K562 treated with DMSO at 1 percent for 4 hours (cell line): ENCODE measurements around the gene GPA33. TPM values are rescaled to one million over a fixed set of nuclear protein-coding genes. Genes with fewer than 3 reads are reported as not detected.

Experiments used
- total RNA-seq: library from RNA; unstranded; fragments of 300-600 nt; gene quantifications from 2 replicates; pipeline ENCODE4 v1.2.3, GENCODE V29; 2022; ENCODE audit not compliant: insufficient read depth

Gene GPA33, protein sequence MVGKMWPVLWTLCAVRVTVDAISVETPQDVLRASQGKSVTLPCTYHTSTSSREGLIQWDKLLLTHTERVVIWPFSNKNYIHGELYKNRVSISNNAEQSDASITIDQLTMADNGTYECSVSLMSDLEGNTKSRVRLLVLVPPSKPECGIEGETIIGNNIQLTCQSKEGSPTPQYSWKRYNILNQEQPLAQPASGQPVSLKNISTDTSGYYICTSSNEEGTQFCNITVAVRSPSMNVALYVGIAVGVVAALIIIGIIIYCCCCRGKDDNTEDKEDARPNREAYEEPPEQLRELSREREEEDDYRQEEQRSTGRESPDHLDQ
- total RNA-seq, result not detected in 2 replicates

DNA sequence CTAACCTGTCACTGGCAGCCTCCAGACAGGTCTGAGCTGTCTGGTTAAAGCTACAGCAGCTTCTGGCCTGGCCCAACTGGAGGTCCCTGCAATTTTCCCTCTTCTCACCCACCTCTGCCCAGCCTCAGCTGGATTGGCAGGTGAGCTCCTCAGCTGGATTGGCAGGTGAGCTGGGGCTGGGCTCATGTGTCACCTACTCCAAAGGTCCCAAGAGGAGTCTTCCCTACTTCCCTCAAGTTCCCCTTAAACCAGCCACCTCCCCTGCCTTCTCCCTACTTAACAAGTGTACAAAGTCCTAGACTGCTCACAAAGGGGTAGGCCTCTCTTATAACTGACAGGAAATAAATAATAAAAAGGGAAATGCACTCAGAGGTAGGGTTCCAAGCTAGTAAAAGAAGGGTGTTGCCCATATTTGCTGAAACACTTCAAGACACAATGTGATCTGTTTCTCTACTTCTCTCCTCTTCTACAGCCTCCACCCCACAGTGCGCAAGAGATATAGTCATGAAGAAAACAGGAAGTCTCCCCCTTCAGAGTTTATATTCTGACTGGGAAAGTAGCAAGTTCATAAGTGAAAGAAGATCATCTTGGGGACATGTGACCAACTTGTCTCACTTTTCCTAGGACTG lies at the start of gene GPA33:
Gene GPA33, minus strand, starts transcription at position 64 of the 629 bp plus-strand sequence. CDS start 90 bp downstream, outside the sequence.

DNA sequence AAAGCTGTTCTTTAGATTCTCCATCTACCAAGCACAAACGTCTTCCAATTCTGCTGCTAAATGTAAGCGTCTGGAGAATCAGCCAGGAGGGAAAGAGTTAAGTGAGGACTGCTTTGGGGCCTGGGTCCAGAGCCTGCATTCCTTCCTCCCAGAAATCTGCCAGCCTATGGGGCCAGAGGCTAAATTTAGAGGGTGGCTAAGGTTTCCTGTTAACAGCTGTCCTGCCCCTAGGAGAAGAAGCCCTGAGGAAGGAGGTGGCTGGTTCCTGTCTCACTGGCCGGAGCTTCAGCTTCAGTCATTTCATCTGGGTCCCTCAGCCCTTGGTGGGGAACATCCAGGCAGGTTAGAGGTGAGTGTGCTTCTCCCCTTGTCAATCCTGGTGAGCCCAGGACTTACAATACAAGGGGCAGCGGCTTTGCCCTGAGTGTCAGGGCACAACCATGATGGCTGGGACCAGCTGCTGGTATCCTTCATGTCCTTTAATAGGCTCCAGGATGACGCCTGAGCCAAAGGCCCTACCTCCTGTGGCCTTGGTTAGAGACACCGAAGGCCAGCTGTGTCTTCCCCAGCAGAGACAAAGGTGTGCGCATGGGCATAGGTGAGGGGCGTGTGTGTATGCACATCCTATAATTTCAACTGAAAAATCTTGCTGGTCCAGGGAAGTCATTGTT lies 3.8 kb upstream of the GPA33 start, which contains the start of gene STYXL2:
Gene STYXL2, plus strand, starts transcription at position 230 of the 671 bp plus-strand sequence. CDS start 775 bp downstream, outside the sequence.

Other genes with a start within 250 kb of the GPA33 start
- 6.6 and 11.0 TPM in 2 replicates for gene TADA1, start 214.1 kb downstream of the GPA33 start, total RNA-seq
- not detected in 2 replicates for gene ILDR2, start 114.8 kb downstream of the GPA33 start, total RNA-seq
- 1.1 TPM in 1 of 2 replicates, not detected in the other for gene MAEL, start 101.1 kb downstream of the GPA33 start, total RNA-seq
- gene STYXL2, start 3.7 kb upstream of the GPA33 start, total RNA-seq, result not detected in 2 replicates
- 2.7 and 7.1 TPM in 2 replicates for gene POU2F1, start 130.5 kb upstream of the GPA33 start, total RNA-seq